ENCODE results near the gene PRR3.

DNA sequence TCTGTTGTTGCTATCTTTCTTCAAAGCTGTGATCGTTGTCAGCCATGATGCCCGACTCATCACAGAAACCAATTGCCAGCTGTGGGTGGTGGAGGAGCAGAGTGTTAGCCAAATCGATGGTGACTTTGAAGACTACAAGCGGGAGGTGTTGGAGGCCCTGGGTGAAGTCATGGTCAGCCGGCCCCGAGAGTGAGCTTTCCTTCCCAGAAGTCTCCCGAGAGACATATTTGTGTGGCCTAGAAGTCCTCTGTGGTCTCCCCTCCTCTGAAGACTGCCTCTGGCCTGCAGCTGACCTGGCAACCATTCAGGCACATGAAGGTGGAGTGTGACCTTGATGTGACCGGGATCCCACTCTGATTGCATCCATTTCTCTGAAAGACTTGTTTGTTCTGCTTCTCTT, 33.4 kb downstream of the PRR3 start:
- TF ChIP-seq POLR2A (IDR thresholded peaks at IDR 0.05; ENCODE audit: low read depth) (no peak), EP300 (IDR thresholded peaks at IDR 0.05) (no peak)
- TF ChIP-seq, protein P1, sequence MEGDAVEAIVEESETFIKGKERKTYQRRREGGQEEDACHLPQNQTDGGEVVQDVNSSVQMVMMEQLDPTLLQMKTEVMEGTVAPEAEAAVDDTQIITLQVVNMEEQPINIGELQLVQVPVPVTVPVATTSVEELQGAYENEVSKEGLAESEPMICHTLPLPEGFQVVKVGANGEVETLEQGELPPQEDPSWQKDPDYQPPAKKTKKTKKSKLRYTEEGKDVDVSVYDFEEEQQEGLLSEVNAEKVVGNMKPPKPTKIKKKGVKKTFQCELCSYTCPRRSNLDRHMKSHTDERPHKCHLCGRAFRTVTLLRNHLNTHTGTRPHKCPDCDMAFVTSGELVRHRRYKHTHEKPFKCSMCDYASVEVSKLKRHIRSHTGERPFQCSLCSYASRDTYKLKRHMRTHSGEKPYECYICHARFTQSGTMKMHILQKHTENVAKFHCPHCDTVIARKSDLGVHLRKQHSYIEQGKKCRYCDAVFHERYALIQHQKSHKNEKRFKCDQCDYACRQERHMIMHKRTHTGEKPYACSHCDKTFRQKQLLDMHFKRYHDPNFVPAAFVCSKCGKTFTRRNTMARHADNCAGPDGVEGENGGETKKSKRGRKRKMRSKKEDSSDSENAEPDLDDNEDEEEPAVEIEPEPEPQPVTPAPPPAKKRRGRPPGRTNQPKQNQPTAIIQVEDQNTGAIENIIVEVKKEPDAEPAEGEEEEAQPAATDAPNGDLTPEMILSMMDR (IDR thresholded peaks at IDR 0.05): no peak

All from esophagus muscularis mucosa (tissue), 4 donors.